Endothelial cell of umbilical vein (primary cell): ENCODE measurements around the gene PLCH1. TPM values are rescaled to one million over a fixed set of nuclear protein-coding genes. Genes with fewer than 3 reads are reported as not detected.

Experiments
- BruUV-seq: library from RNA; stranded (reverse); fragments of 400-500 nt; replicated peaks from 2 replicates; lab custom pipeline; 2021; lab: Mats Ljungman, UMichigan
- CTCF ChIA-PET: fragments of 300-600, 350-600 bp; sonication (Branson Sonifier 250); formaldehyde crosslinking; loops from one replicate; lab custom pipeline; 2021; ENCODE audit warnings: antibody characterized with exemption, inconsistent platforms; lab: Charles Lee
- POLR2A ChIA-PET: fragments of 300-600, 350-600 bp; sonication (Branson Sonifier 250); formaldehyde crosslinking; loops from one replicate; lab custom pipeline; 2021; ENCODE audit warnings: antibody characterized with exemption, inconsistent platforms; lab: Charles Lee
- DNase-seq: peaks from one replicate; pipeline ENCODE4 v3.0.0-alpha.2; 2011; ENCODE audit warnings: low read depth, low spot score
- FAIRE-seq: peaks from 2 replicates; lab custom pipeline; 2011; peaks lifted over from hg19 to GRCh38; lab: Jason Lieb, UNC
- H2AFZ ChIP-seq: 2 replicates; pipeline ENCODE4 v1.6.0; 2012; ENCODE audit warnings: low read depth, low read length, control low read depth, inconsistent platforms
- H3K27ac ChIP-seq: 2 replicates; pipeline ENCODE4 v1.5.1; 2011; ENCODE audit warnings: low read depth, mild to moderate bottlenecking, control low read depth, low read length, moderate library complexity; ENCODE audit not compliant: insufficient read depth
- H3K27me3 ChIP-seq, 2 experiments: 2 replicates each; pipeline versions ENCODE4 v1.6.0 to v1.6.1; 2011; ENCODE audit warnings: low read length in 2 of 2, mixed read lengths in 1 of 2; ENCODE audit not compliant: control insufficient read depth in 2 of 2, insufficient read depth in 2 of 2
- H3K36me3 ChIP-seq, 2 experiments: 2 replicates in 1 of 2; 3 replicates in 1 of 2; pipeline ENCODE4 v1.5.1; 2011; ENCODE audit warnings: low read length in 2 of 2, mild to moderate bottlenecking in 1 of 2, moderate library complexity in 1 of 2; ENCODE audit not compliant: control insufficient read depth in 2 of 2, insufficient read depth in 2 of 2; ENCODE audit errors: extremely low read depth in 1 of 2
- H3K4me1 ChIP-seq: 3 replicates; pipeline ENCODE4 v1.5.1; 2011; ENCODE audit warnings: mild to moderate bottlenecking, low read length; ENCODE audit not compliant: control insufficient read depth, insufficient read depth; ENCODE audit errors: extremely low read depth
- H3K4me2 ChIP-seq: 2 replicates; pipeline ENCODE4 v1.6.1; 2011; ENCODE audit warnings: low read length, control low read depth, mixed read lengths; ENCODE audit not compliant: insufficient read depth
- H3K4me3 ChIP-seq, 3 experiments: fragments of 200-600 bp in 1 of 3; sonication (generic), shearing (Covaris generic) in 1 of 3; replicated peaks in 1 of 3; 2 replicates each; pipeline ENCODE4 v1.5.1; 2011 to 2016; ENCODE audit warnings: control low read depth in 3 of 3, low read length in 3 of 3, mild to moderate bottlenecking in 2 of 3, inconsistent platforms in 1 of 3, low read depth in 1 of 3, moderate library complexity in 1 of 3; ENCODE audit not compliant: insufficient read depth in 1 of 3
- H3K79me2 ChIP-seq: 2 replicates; pipeline ENCODE4 v1.6.0; 2012; ENCODE audit warnings: low read length, inconsistent platforms; ENCODE audit not compliant: control insufficient read depth, insufficient read depth
- H3K9ac ChIP-seq: replicated peaks from 2 replicates; pipeline ENCODE3; 2011; ENCODE audit warnings: low read length, control low read depth; ENCODE audit not compliant: insufficient read depth; ENCODE audit errors: extremely low read depth
- H3K9me1 ChIP-seq: replicated peaks from 3 replicates; pipeline ENCODE4 v1.6.0; 2011; ENCODE audit warnings: mild to moderate bottlenecking, low read length; ENCODE audit not compliant: control insufficient read depth, insufficient read depth; ENCODE audit errors: extremely low read depth
- H3K9me3 ChIP-seq: replicated peaks from 2 replicates; pipeline ENCODE4 v1.5.1; 2012; ENCODE audit warnings: low read length, inconsistent platforms; ENCODE audit not compliant: control insufficient read depth, insufficient read depth
- H4K20me1 ChIP-seq: replicated peaks from 2 replicates; pipeline ENCODE3; 2011; ENCODE audit warnings: mild to moderate bottlenecking, low read length; ENCODE audit not compliant: control insufficient read depth, insufficient read depth; ENCODE audit errors: extremely low read depth
- EZH2 ChIP-seq: IDR thresholded peaks from 2 replicates; pipeline ENCODE4 v1.6.1; 2012; ENCODE audit warnings: borderline replicate concordance, low read depth, mild to moderate bottlenecking, moderate library complexity, low read length, inconsistent platforms; ENCODE audit not compliant: severe bottlenecking
- FOS ChIP-seq: IDR thresholded peaks from 2 replicates; pipeline ENCODE4 v1.6.1; 2011; ENCODE audit warnings: mild to moderate bottlenecking, low read length, moderate library complexity, borderline replicate concordance; ENCODE audit not compliant: insufficient read depth
- GATA2 ChIP-seq: IDR thresholded peaks from 2 replicates; pipeline ENCODE4 v1.7.0; 2011; ENCODE audit warnings: low read depth, mild to moderate bottlenecking, moderate library complexity, mixed read lengths, low read length; ENCODE audit not compliant: insufficient read length, insufficient read depth
- JUN ChIP-seq: IDR thresholded peaks from 2 replicates; pipeline ENCODE4 v1.6.1; 2011; ENCODE audit warnings: borderline replicate concordance, low read depth; ENCODE audit not compliant: insufficient read length, insufficient read depth
- MYC ChIP-seq: IDR thresholded peaks from one replicate; pipeline ENCODE4 v1.6.1; 2011; ENCODE audit warnings: mild to moderate bottlenecking, low read depth, low read length
- POLR2A ChIP-seq: IDR thresholded peaks from 2 replicates; pipeline ENCODE4 v1.6.1; 2012; ENCODE audit warnings: low read depth, mild to moderate bottlenecking, control low read depth, low read length
- POLR2AphosphoS5 ChIP-seq: IDR thresholded peaks from 2 replicates; pipeline ENCODE4 v1.6.1; 2012; ENCODE audit warnings: low read depth, mild to moderate bottlenecking, control low read depth, low read length, moderate library complexity; ENCODE audit not compliant: insufficient read depth
- dilution Hi-C: fragments of 300-500 bp; cut with MboI; formaldehyde crosslinking; loops from one replicate; pipeline ENCODE4 v1.15.0; 2019; ENCODE audit warnings: low sequenced_read_pairs; ENCODE audit not compliant: extremely low pct_ligation_motif_present
- intact Hi-C: fragments of 100-400 bp; cut with micrococcal nuclease; formaldehyde crosslinking; loops from one replicate; pipeline ENCODE4 v1.10.0; 2022
- polyA plus RNA-seq, 4 experiments: library from polyadenylated mRNA; depleted of rRNA in 3 of 4; stranded (reverse) in 3 of 4; unstranded in 1 of 4; fragments of >200 nt; gene quantifications; 2 replicates each; pipeline versions ENCODE4 v1.2.1 to v1.2.3, GENCODE V29; 2011 to 2012; ENCODE audit warnings: missing spikeins in 1 of 4
- total RNA-seq: library from RNA; stranded (reverse); gene quantifications from 2 replicates; pipeline ENCODE4 v1.2.3, GENCODE V29; 2021
- TF ChIP-seq, protein P1 (sequence below): IDR thresholded peaks from 2 replicates; pipeline ENCODE4 v1.6.1; 2011; ENCODE audit not compliant: insufficient read depth, insufficient read length
- TF ChIP-seq, protein P2 (sequence below), 2 donors: IDR thresholded peaks; 1 replicate in 1 of 2; 2 replicates in 1 of 2; pipeline ENCODE4 v1.5.1; 2011; ENCODE audit warnings: low read length in 2 of 2, mild to moderate bottlenecking in 2 of 2, moderate library complexity in 2 of 2, control low read depth in 1 of 2, inconsistent platforms in 1 of 2, low read depth in 1 of 2; ENCODE audit not compliant: insufficient read depth in 1 of 2; ENCODE audit errors: extremely low read depth in 1 of 2

The PLCH1 gene
- total and polyA plus RNA-seq, 2 donors (not counting 3 experiments of a cell fraction or from before 2014, with no cell fraction given): 0.03 TPM; not detected in 1

DNA sequence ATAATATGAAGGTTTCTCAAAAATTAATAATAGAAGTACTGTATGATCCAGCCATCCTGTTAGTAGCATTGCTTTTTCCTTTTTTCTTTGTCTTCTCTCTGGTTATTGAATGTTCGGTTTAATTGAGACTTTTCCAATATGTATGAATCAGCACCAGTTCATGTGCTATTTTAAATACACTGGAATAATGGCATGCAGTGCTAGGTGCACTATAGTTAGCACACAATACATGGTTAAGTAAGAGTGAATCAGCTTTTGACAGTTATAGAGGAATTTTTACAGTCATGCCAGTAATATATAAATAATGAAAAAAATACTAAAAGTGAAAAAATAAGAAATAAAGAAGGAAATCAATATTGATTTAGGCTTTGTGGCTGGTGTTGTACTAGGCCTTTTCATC lies 337.5 kb downstream of the PLCH1 start:
- DNase-seq: no peak
- BruUV-seq: no TSS peak
- FAIRE-seq: no peak
- no peak overlapping the region for H2AFZ ChIP-seq
- no peak overlapping the region for H3K9ac ChIP-seq
- TF ChIP-seq POLR2A: no peak
- TF ChIP-seq, protein P1, sequence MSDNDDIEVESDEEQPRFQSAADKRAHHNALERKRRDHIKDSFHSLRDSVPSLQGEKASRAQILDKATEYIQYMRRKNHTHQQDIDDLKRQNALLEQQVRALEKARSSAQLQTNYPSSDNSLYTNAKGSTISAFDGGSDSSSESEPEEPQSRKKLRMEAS: no peak
- no peak for TF ChIP-seq POLR2AphosphoS5
- TF ChIP-seq FOS: no peak
- no peak for TF ChIP-seq JUN
- no peak for TF ChIP-seq EZH2
- no peak for TF ChIP-seq MYC
- TF ChIP-seq GATA2: no peak
- TF ChIP-seq, protein P2, sequence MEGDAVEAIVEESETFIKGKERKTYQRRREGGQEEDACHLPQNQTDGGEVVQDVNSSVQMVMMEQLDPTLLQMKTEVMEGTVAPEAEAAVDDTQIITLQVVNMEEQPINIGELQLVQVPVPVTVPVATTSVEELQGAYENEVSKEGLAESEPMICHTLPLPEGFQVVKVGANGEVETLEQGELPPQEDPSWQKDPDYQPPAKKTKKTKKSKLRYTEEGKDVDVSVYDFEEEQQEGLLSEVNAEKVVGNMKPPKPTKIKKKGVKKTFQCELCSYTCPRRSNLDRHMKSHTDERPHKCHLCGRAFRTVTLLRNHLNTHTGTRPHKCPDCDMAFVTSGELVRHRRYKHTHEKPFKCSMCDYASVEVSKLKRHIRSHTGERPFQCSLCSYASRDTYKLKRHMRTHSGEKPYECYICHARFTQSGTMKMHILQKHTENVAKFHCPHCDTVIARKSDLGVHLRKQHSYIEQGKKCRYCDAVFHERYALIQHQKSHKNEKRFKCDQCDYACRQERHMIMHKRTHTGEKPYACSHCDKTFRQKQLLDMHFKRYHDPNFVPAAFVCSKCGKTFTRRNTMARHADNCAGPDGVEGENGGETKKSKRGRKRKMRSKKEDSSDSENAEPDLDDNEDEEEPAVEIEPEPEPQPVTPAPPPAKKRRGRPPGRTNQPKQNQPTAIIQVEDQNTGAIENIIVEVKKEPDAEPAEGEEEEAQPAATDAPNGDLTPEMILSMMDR (IDR thresholded peaks at IDR 0.05; ENCODE audit: extremely low read depth in 1 of 2, insufficient read depth in 1 of 2, low read depth in 1 of 2, low read length in 2 of 2): no peak
- H3K9me3 ChIP-seq: no peaks in the 10 kb centered on the region
- H3K9me1 ChIP-seq: no peaks in the 10 kb centered on the region
- no peaks in the 10 kb centered on the region for H3K4me1 ChIP-seq
- no peaks in the 10 kb centered on the region for H3K79me2 ChIP-seq
- H3K36me3 ChIP-seq: no peaks in the 10 kb centered on the region
- H3K27me3 ChIP-seq: no peaks in the 10 kb centered on the region
- POLR2A ChIA-PET: no interaction called here
- CTCF ChIA-PET: no interaction called here
- H3K27ac ChIP-seq: no peak overlapping the region
- intact Hi-C loops (no loop called here), dilution Hi-C loops (no loop called here)
- H3K4me2 ChIP-seq: no peak overlapping the region
- no peak overlapping the region for H3K4me3 ChIP-seq
- no peaks in the 10 kb centered on the region for H4K20me1 ChIP-seq
